Caco-2 (cell line): ENCODE measurements around the gene ERI3. TPM values are rescaled to one million over a fixed set of nuclear protein-coding genes. Genes with fewer than 3 reads are reported as not detected.

ENCODE experiments used
- BruUV-seq: library from RNA; stranded (reverse); fragments of 400-500 nt; replicated peaks from 2 replicates; lab custom pipeline; 2021; lab: Mats Ljungman, UMichigan
- CTCF ChIA-PET: fragments of 300-600 bp; sonication (Branson Sonifier 250); formaldehyde crosslinking; loops from one replicate; lab custom pipeline; 2022; ENCODE audit warnings: antibody characterized with exemption; lab: Charles Lee
- POLR2A ChIA-PET: fragments of 300-600 bp; sonication (Branson Sonifier 250); formaldehyde crosslinking; loops from one replicate; lab custom pipeline; 2022; ENCODE audit warnings: antibody characterized with exemption; lab: Charles Lee
- DNase-seq, 2 experiments: peaks; one replicate each; pipeline versions ENCODE4 v3.0.0 to v3.0.0-alpha.2; 2020 to 2022
- H3K27me3 ChIP-seq: replicated peaks from 2 replicates; pipeline ENCODE4 v1.6.0; 2011; ENCODE audit warnings: low read length; ENCODE audit not compliant: control insufficient read depth, insufficient read depth
- H3K36me3 ChIP-seq: 2 replicates; pipeline ENCODE4 v1.5.1; 2011; ENCODE audit warnings: low read length; ENCODE audit not compliant: control insufficient read depth, insufficient read depth
- H3K4me1 ChIP-seq: fragments of 250-450 bp; sonication (Bioruptor Pico); 2 replicates; pipeline ENCODE4 v1.5.1; 2020; ENCODE audit warnings: mild to moderate bottlenecking
- H3K4me3 ChIP-seq: 2 replicates; pipeline ENCODE4 v1.5.1; 2011; ENCODE audit warnings: low read depth, mild to moderate bottlenecking, control low read depth, low read length
- H3K9me3 ChIP-seq: fragments of 250-450 bp; sonication (Bioruptor Pico); 2 replicates; pipeline ENCODE4 v1.5.1; 2020; ENCODE audit warnings: mild to moderate bottlenecking, moderate library complexity
- H3K27ac Mint-ChIP-seq: one replicate; pipeline ENCODE4 v1.8.0; 2022; ENCODE audit warnings: mixed read lengths; ENCODE audit not compliant: unreplicated experiment
- H3K27me3 Mint-ChIP-seq: one replicate; pipeline ENCODE4 v1.8.0; 2022; ENCODE audit warnings: mixed read lengths; ENCODE audit not compliant: insufficient read depth, unreplicated experiment
- H3K36me3 Mint-ChIP-seq: one replicate; pipeline ENCODE4 v1.8.0; 2022; ENCODE audit warnings: mild to moderate bottlenecking, mixed read lengths; ENCODE audit not compliant: insufficient read depth, unreplicated experiment
- H3K4me1 Mint-ChIP-seq: one replicate; pipeline ENCODE4 v1.8.0; 2022; ENCODE audit warnings: low read depth, mixed read lengths; ENCODE audit not compliant: unreplicated experiment
- H3K4me3 Mint-ChIP-seq: one replicate; pipeline ENCODE4 v1.8.0; 2022; ENCODE audit warnings: mild to moderate bottlenecking, moderate library complexity, mixed read lengths; ENCODE audit not compliant: unreplicated experiment
- H3K9me3 Mint-ChIP-seq: one replicate; pipeline ENCODE4 v1.8.0; 2022; ENCODE audit warnings: mixed read lengths; ENCODE audit not compliant: unreplicated experiment
- intact Hi-C: fragments of 100-400 bp; cut with micrococcal nuclease; formaldehyde crosslinking; loops from one replicate; pipeline ENCODE4 v1.10.0; 2022; ENCODE audit not compliant: unreplicated experiment
- total RNA-seq: library from RNA; stranded (reverse); gene quantifications from 2 replicates; pipeline ENCODE4 v1.2.3, GENCODE V29; 2022
- TF ChIP-seq, protein P1 (sequence below), 2 experiments: fragments of 200-600 bp in 1 of 2; IDR thresholded peaks; 1 replicate in 1 of 2; 2 replicates in 1 of 2; pipeline versions ENCODE4 v1.5.1 to v1.8.0; 2011 to 2022; ENCODE audit warnings: antibody characterized with exemption in 1 of 2, control low read depth in 1 of 2, inconsistent platforms in 1 of 2, low read depth in 1 of 2, low read length in 1 of 2, mild to moderate bottlenecking in 1 of 2, moderate library complexity in 1 of 2; ENCODE audit not compliant: insufficient read depth in 1 of 2, severe bottlenecking in 1 of 2, unreplicated experiment in 1 of 2

Gene ERI3
- total RNA-seq, 1 experiment from 2014 or later = 38.2 TPM

DNA sequence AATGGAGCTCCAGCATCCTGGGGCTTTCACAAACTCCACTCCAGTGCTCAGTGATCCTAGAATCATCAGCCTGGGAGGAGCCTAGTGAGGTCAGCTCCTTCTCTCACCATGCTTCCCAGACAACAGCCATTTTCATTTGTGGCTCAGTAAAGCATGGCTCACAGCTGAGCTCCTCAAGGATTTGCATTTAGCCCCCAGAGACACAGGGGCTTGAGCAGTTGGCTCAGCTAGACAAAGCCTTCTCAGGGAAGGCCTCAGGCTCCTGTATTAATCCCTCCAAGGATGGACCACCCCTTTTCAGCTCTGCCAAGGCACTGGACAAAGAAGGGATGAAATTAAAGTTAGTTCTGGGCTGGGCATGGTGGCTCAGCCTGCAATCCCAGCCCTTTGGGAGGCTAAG is 39.5 kb downstream of the ERI3 start:
- Mint-ChIP-seq H3K4me1 (no peaks in the 10 kb centered on the region), H3K4me3 (no peak overlapping the region), H3K36me3 (peaks cover 19% of the 10 kb centered on the region), H3K9me3 (no peaks in the 10 kb centered on the region), H3K27me3 (no peaks in the 10 kb centered on the region), H3K27ac (no peak overlapping the region)
- intact Hi-C loops = no loop called here
- CTCF ChIA-PET = no interaction called here
- Histone ChIP-seq H3K9me3 (no peaks in the 10 kb centered on the region), H3K4me3 (no peak overlapping the region), H3K27me3 (no peaks in the 10 kb centered on the region), H3K4me1 (no peaks in the 10 kb centered on the region), H3K36me3 (no peaks in the 10 kb centered on the region)
- BruUV-seq = no TSS peak
- POLR2A ChIA-PET = no interaction called here
- no peak for DNase-seq
- TF ChIP-seq, protein P1, sequence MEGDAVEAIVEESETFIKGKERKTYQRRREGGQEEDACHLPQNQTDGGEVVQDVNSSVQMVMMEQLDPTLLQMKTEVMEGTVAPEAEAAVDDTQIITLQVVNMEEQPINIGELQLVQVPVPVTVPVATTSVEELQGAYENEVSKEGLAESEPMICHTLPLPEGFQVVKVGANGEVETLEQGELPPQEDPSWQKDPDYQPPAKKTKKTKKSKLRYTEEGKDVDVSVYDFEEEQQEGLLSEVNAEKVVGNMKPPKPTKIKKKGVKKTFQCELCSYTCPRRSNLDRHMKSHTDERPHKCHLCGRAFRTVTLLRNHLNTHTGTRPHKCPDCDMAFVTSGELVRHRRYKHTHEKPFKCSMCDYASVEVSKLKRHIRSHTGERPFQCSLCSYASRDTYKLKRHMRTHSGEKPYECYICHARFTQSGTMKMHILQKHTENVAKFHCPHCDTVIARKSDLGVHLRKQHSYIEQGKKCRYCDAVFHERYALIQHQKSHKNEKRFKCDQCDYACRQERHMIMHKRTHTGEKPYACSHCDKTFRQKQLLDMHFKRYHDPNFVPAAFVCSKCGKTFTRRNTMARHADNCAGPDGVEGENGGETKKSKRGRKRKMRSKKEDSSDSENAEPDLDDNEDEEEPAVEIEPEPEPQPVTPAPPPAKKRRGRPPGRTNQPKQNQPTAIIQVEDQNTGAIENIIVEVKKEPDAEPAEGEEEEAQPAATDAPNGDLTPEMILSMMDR (IDR thresholded peaks at IDR 0.05; ENCODE audit: insufficient read depth in 1 of 2, low read depth in 1 of 2, low read length in 1 of 2, severe bottlenecking in 1 of 2, unreplicated experiment in 1 of 2) = no peak

DNA sequence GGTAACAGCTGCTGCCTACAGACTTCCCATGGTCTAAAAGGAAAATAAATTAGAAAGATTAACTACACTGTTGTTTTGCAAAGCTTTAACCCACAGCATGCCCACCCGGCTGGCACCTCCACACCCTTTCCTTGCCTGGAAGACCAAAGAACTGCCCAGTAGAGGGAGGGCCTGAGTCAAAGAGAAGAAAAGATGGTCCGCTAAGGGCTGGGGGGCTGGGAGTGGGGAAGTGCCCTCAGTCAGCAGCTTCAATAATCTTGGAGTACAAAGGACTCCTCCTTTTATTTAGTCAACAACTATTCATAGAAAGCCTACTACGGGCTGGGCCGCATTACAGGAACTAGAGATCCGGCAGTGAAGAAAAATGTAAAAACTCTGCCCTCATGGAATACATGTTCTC is 40.6 kb downstream of the ERI3 start:
- no TSS peak for BruUV-seq
- Mint-ChIP-seq H3K4me1 (no peaks in the 10 kb centered on the region), H3K9me3 (no peaks in the 10 kb centered on the region), H3K36me3 (peaks cover 19% of the 10 kb centered on the region), H3K27me3 (no peaks in the 10 kb centered on the region), H3K27ac (no peak overlapping the region), H3K4me3 (no peak overlapping the region)
- intact Hi-C loops = no loop called here
- CTCF ChIA-PET = interaction anchor here (0.6 kb wide), 1 partner anchor 8 kb away, joined by 3 read pairs; no protein-coding TSS in a partner anchor
- TF ChIP-seq, protein P1 (IDR thresholded peaks at IDR 0.05; ENCODE audit: insufficient read depth in 1 of 2, low read depth in 1 of 2, low read length in 1 of 2, severe bottlenecking in 1 of 2, unreplicated experiment in 1 of 2) = peak in 1 of 2 experiments; percentile 26
- Histone ChIP-seq H3K4me1 (no peaks in the 10 kb centered on the region), H3K36me3 (no peaks in the 10 kb centered on the region), H3K9me3 (no peaks in the 10 kb centered on the region), H3K27me3 (no peaks in the 10 kb centered on the region), H3K4me3 (no peak overlapping the region)
- POLR2A ChIA-PET = no interaction called here
- DNase-seq = no peak

DNA sequence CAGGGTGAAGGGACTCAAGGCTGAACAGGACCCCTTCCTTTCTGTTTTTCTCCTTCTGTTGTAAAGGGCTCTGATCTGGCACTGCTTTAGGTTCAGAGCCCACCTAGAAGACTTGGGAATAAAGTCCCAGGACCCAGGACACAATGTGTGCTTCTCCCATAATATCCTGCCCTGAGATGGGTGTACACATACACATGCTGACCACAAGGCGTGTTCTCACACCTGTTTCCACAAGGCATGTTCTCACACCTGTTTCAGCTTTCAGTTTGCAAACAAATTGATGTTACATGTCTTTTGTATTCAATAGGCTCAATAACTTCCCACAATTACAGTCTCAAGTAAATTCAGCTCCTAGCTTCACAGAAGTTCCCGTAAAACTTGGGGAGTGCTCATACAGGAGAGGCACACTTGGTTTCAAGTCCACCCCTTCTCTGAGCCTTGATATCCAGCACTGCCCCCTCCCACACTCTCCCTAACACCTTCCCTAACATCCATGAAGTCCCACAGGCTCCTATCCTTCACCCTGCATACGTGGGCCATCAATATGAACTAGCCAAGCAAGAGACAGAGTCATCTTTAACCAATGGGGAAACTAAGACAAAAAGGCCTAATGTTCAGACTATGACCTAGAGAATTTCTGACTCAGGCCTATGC is 41.7 kb downstream of the ERI3 start:
- ChIA-PET CTCF (no interaction called here), POLR2A (no interaction called here)
- no peak overlapping the region for H3K27ac Mint-ChIP-seq
- Histone ChIP-seq H3K27me3 (no peaks in the 10 kb centered on the region), H3K36me3 (no peaks in the 10 kb centered on the region), H3K4me1 (no peaks in the 10 kb centered on the region), H3K4me3 (no peak overlapping the region), H3K9me3 (no peaks in the 10 kb centered on the region)
- DNase-seq = no peak
- TF ChIP-seq, protein P1 (IDR thresholded peaks at IDR 0.05; ENCODE audit: insufficient read depth in 1 of 2, low read depth in 1 of 2, low read length in 1 of 2, severe bottlenecking in 1 of 2, unreplicated experiment in 1 of 2) = no peak
- H3K36me3 Mint-ChIP-seq = peaks cover 19% of the 10 kb centered on the region
- H3K4me3 Mint-ChIP-seq = no peak overlapping the region
- no peaks in the 10 kb centered on the region for H3K27me3 Mint-ChIP-seq
- intact Hi-C loops = no loop called here
- H3K4me1 Mint-ChIP-seq = no peaks in the 10 kb centered on the region
- H3K9me3 Mint-ChIP-seq = no peaks in the 10 kb centered on the region
- BruUV-seq = no TSS peak
